NAMALWA (cell line): ENCODE measurements around the gene ITGA1.
"Not testable (repeated sequence)": the region's sequence is repeated elsewhere in the genome, so short reads cannot be mapped to it uniquely, and the experiment has no call there.

ENCODE experiments used
- DNase-seq: peaks from one replicate; pipeline ENCODE4 v3.0.0-alpha.2; 2015; ENCODE audit warnings: low spot score

Gene ITGA1

GRCh38 chr5:52865991-52866390 lies 78.3 kb downstream of the ITGA1 start:
- not testable (repeated sequence) for DNase-seq

DNA sequence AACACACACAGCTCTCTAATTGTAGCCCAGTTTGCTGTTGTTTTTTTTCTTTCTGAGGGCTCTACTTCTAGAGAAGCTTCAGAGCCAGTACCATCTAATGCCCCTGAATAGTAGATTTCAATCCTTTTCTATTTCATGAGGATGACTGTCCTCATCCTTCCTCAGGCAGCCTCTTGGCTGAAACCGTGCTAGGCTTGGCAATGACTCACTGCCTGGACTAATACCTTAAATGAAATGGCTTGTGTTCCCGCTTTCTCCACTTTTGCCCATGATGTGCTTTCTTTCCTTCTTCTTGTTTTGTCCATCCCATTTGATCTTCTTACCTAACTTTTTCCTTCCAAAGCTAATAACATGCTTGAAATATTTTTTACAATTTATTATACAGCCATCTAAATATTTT lies 80.1 kb downstream of the ITGA1 start:
- DNase-seq = no peak

GRCh38 chr5:52868417-52868816 lies 80.7 kb downstream of the ITGA1 start:
- DNase-seq = no peak

GRCh38 chr5:52869391-52869790 lies 81.7 kb downstream of the ITGA1 start:
- DNase-seq = no peak

- DNase-seq = no peak
Measured at GRCh38 chr5:52870448-52870847, 82.7 kb downstream of the ITGA1 start.

DNA sequence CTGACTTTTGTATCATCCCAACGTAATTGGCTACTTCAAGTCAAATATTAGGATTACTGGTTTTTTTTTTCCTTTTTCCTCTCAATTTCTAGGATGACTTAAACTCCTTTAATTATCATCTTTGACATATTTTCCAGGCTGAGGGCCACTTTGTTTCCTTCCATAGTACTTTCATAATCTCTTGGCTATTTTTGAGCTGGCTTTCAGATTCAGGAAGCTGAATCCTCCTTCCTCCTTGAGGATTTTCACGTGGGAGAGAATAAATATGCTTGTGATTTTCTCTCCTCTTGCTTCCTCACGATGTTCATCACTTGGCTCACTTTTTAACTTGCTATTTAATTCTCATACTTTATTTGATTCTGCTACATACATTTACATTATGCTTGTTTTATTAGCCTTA lies 88.1 kb downstream of the ITGA1 start:
- DNase-seq = no peak

DNA sequence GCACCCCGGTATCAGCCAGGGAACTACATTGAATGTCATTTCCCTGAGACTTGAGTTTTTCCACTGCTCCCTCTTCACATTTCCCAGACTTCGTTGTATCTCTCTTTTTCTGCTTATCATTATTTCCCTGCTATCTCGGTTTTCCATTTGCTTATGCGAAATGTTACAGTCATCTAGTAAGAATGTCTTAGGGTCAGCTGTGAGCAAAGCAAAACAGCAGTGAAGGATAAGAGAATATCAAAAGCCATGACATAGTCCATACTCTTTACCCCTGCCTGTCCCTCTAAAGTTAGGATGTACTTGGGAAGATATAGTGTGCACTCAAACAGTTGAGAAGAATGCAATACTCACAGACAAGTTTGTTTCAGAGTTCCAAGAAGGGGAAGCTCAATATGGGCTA lies 88.7 kb downstream of the ITGA1 start:
- DNase-seq = no peak

GRCh38 chr5:52878656-52879055 lies 90.9 kb downstream of the ITGA1 start:
- no peak for DNase-seq

DNA sequence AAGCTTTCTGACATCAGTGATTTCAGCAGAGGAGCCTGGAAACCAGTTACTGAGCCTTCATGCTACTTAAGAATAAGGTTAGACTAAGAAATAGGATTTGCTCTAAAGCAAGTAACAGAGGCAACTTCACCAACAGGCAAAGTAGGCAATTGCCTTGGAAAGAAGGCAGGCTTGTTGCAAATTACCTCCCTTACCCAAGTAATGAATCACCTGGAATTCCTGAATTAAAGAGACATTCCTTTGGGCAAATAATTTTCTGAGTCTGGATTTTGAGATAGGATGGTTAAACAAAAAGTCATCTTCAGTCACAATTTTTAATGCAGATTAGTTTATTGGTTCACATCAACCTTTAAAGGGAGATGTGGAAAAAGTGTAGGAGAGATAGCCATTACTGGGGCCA lies 92.8 kb downstream of the ITGA1 start:
- no peak for DNase-seq

GRCh38 chr5:52881468-52881867 lies 93.8 kb downstream of the ITGA1 start:
- no peak for DNase-seq

DNA sequence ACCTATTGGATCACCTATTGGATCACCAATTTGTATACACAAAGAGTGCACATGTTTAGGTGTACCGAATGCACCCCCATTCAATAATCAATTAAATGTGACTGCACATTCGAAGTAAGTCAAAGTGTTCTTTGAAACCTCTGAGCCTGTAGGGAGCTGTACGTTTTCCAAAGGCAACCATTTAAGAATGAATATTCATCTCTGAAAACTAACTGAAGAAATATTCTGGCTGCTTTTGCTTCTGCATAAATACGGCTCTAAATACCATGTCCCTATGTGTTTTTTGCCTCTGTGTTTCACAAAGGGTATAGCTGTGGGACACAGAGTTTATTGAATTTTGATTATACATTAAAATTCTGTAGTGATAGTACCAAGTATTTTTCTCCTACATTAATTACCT lies 95.4 kb downstream of the ITGA1 start:
- no peak for DNase-seq

DNA sequence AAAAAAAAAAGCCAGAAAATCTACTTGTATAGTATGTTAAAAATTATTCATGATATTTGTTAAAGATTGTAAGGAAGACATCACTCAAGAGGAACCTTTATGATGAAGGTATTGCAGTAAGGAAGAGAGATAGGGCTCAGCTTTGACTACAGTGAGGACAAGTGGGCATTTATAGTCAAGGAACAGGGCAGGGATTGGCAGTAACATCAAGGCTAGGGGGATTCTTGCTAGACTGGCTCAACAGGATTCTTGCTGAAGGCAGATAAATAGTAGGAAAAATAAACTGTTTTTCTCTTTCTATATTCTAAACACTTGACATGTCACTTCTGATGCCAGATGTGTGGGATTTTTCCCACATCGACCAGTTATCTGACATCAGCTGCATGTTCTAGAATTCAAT lies 96.7 kb downstream of the ITGA1 start:
- no peak for DNase-seq

DNA sequence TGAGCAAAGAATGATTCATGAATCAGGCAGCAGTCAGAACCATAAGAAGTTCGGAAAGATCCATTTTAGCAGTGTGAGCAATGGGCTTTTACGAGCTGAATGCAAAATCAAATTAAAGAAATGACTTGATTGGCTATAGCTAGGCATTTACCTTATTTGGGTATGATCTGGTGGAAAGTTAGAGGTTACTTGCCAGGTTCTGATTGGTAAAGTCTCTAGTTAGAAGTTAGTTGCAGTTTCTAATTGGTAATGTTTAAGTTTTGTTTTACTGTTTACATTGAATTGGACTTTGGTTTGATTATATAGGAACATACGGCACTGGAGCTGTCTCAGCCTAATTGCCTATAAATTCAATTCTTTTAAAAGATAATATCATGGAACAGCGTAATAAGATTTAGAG lies 97.9 kb downstream of the ITGA1 start:
- no peak for DNase-seq

DNA sequence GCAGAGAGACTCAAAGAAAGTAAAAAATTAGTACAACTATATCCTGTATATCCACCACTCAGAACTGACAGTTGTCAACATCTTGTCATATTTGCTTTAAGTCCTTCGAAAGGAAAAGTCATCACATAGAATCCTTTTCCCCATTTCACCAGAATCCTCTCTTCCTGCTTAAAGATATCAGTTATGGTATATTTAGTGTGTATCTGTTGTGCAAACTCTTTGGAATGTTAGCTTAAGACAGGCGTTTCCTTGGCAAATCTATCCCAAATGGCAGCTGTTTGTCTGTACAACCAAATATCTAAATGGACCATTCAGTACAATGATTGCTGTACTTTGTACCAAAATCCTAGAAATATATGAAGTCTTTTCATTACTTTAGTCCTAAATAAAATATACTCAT lies 98.5 kb downstream of the ITGA1 start:
- no peak for DNase-seq

GRCh38 chr5:52887066-52887465 lies 99.3 kb downstream of the ITGA1 start:
- DNase-seq = no peak

- no peak for DNase-seq
Measured at GRCh38 chr5:52888363-52888762, 100.6 kb downstream of the ITGA1 start.

- no peak for DNase-seq
Measured at GRCh38 chr5:52892242-52892878, 104.6 kb downstream of the ITGA1 start.

- DNase-seq = no peak
Measured at GRCh38 chr5:52893105-52893504, 105.4 kb downstream of the ITGA1 start.

- DNase-seq = no peak
Measured at GRCh38 chr5:52893863-52894262, 106.1 kb downstream of the ITGA1 start.

DNA sequence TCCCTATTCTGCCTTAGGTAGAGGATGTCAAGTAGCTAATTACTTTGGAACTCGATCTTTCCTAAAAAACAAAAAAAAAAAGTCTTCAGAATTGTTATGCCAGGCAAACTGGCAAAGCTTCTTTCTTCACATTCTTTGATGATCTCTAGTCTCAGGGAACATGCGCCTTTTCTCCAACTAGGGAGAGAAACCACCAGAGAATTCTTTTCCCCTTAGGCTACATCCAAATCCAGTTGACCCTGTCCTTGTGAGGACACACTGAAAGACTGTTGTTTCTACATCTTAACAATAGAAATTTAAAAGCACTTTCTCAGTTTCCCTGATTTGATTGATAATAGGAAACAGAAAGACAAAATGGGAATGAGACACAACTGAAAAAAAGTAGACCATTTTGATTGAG lies 106.7 kb downstream of the ITGA1 start:
- no peak for DNase-seq

- no peak for DNase-seq
Measured at GRCh38 chr5:52895075-52895474, 107.4 kb downstream of the ITGA1 start.

GRCh38 chr5:52895572-52896413 lies 108.1 kb downstream of the ITGA1 start:
- DNase-seq = no peak

DNA sequence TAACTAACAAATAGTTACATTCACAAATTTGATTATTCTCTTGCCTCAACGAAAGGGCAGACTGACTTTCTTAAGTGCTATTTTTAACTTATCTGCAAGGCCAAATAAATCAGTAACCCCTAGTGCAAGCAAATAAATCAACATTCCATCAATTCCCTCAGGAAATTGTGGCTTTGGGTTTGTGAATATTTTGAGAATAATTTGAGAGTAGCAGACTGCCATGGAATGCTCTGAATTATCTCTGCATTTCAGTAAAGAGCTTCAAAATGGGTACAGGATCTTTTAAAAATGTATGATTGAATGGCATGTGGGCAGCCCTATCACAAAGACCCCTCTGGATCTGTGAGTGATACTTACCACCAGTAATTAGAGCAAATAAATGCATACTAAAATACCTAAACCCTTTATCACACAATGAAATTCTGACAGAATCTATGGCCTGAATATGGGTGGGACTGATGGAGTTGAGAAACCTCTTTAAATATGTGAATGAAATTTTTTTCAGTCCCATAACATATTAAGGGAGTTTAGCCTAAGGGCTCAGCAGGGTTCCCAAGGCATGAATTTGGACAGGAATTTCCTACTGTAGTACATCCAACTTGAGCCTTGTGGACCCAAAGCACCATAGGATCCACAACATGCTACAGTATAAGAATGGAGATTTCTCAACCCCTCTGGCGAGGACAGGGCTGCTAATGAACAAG lies 109.0 kb downstream of the ITGA1 start:
- no peak for DNase-seq
